Parathyroid adenoma (tissue), 2 donors: Measurements from ENCODE around the gene GCK.

Experiments used
- H2AFZ ChIP-seq: fragments of 300-600 bp; sonication (generic); one replicate; pipeline ENCODE4 v1.7.0; 2017; ENCODE audit warnings: antibody characterized with exemption, mild to moderate bottlenecking
- H3K27ac ChIP-seq: fragments of 300-600 bp; sonication (generic); one replicate; pipeline ENCODE4 v1.7.0; 2017
- H3K27me3 ChIP-seq: fragments of 300-600 bp; sonication (generic); one replicate; pipeline ENCODE4 v1.7.0; 2017; ENCODE audit warnings: low read length; ENCODE audit not compliant: control insufficient read depth, insufficient read depth
- H3K36me3 ChIP-seq: fragments of 300-600 bp; sonication (generic); one replicate; pipeline ENCODE4 v1.7.0; 2017; ENCODE audit warnings: low read length; ENCODE audit not compliant: control insufficient read depth, insufficient read depth
- H3K4me1 ChIP-seq: fragments of 300-600 bp; sonication (generic); one replicate; pipeline ENCODE4 v1.7.0; 2017; ENCODE audit warnings: control low read depth
- H3K4me2 ChIP-seq: fragments of 300-600 bp; sonication (generic); one replicate; pipeline ENCODE4 v1.7.0; 2017; ENCODE audit warnings: low read length
- H3K4me3 ChIP-seq: fragments of 300-600 bp; sonication (generic); one replicate; pipeline ENCODE4 v1.7.0; 2017; ENCODE audit warnings: low read depth, low read length
- H3K79me2 ChIP-seq: fragments of 300-600 bp; sonication (generic); one replicate; pipeline ENCODE4 v1.7.0; 2017; ENCODE audit warnings: control low read depth
- H3K9ac ChIP-seq: fragments of 300-600 bp; sonication (generic); one replicate; pipeline ENCODE4 v1.7.0; 2017; ENCODE audit warnings: mild to moderate bottlenecking
- H3K9me3 ChIP-seq: fragments of 300-600 bp; sonication (generic); one replicate; pipeline ENCODE4 v1.7.0; 2017; ENCODE audit warnings: low read length; ENCODE audit not compliant: control insufficient read depth
- TF ChIP-seq, protein P1 (sequence below): fragments of 300-600 bp; sonication (generic); IDR thresholded peaks from one replicate; pipeline ENCODE4 v1.7.0; 2017; ENCODE audit warnings: antibody characterized with exemption, mild to moderate bottlenecking
- donor health status: primary hyperparathyroidism.

Gene GCK

GRCh38 chr7:44185729-44186128 lies 3.5 kb downstream of the GCK start:
- no peak overlapping the region for H3K4me3 ChIP-seq

DNA sequence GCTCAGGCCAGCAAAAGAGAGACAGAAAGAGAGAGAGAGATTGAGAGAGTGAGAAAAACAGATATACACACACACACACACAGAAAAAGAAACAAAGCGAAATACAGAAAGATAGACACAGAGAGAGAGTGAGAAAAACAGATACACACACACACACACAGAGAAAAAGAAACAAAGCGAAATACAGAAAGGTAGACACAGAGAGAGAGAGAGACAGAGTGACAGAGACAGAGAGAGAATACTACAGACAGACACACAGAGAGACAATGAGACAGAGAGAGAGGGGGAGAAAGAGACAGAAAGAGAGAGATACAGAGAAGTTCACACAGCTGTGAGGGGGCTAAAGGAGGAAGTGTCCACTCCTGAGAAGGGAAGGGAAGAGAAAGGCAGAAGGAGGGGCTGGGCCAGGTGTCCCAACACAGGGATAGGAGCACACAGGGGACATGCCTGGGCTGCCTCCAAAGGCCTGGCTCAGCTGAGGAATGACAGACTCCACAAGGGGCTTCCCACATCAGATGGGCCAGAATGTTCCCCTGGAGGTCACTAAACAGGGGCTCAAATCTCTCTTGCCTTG lies 4.3 kb downstream of the GCK start:
- Histone ChIP-seq H3K36me3 (no peaks in the 10 kb centered on the region), H3K9ac (no peak overlapping the region), H3K79me2 (no peaks in the 10 kb centered on the region), H3K4me1 (peaks cover 24% of the 10 kb centered on the region), H3K9me3 (no peaks in the 10 kb centered on the region), H3K27me3 (no peaks in the 10 kb centered on the region), H2AFZ (no peak overlapping the region), H3K4me2 (no peak overlapping the region), H3K27ac (no peak overlapping the region), H3K4me3 (no peak overlapping the region)
- TF ChIP-seq, protein P1, sequence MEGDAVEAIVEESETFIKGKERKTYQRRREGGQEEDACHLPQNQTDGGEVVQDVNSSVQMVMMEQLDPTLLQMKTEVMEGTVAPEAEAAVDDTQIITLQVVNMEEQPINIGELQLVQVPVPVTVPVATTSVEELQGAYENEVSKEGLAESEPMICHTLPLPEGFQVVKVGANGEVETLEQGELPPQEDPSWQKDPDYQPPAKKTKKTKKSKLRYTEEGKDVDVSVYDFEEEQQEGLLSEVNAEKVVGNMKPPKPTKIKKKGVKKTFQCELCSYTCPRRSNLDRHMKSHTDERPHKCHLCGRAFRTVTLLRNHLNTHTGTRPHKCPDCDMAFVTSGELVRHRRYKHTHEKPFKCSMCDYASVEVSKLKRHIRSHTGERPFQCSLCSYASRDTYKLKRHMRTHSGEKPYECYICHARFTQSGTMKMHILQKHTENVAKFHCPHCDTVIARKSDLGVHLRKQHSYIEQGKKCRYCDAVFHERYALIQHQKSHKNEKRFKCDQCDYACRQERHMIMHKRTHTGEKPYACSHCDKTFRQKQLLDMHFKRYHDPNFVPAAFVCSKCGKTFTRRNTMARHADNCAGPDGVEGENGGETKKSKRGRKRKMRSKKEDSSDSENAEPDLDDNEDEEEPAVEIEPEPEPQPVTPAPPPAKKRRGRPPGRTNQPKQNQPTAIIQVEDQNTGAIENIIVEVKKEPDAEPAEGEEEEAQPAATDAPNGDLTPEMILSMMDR = no peak

More at GRCh38 chr7:44185729-44186128, 3.5 kb downstream of the GCK start:
- H3K36me3 ChIP-seq = no peaks in the 10 kb centered on the region
- TF ChIP-seq, protein P1 = no peak
- H3K4me2 ChIP-seq = no peak overlapping the region
- no peaks in the 10 kb centered on the region for H3K9me3 ChIP-seq
- no peak overlapping the region for H2AFZ ChIP-seq
- no peak overlapping the region for H3K9ac ChIP-seq
- H3K27ac ChIP-seq = no peak overlapping the region
- H3K4me1 ChIP-seq = peaks cover 30% of the 10 kb centered on the region
- no peaks in the 10 kb centered on the region for H3K27me3 ChIP-seq
- no peaks in the 10 kb centered on the region for H3K79me2 ChIP-seq

DNA sequence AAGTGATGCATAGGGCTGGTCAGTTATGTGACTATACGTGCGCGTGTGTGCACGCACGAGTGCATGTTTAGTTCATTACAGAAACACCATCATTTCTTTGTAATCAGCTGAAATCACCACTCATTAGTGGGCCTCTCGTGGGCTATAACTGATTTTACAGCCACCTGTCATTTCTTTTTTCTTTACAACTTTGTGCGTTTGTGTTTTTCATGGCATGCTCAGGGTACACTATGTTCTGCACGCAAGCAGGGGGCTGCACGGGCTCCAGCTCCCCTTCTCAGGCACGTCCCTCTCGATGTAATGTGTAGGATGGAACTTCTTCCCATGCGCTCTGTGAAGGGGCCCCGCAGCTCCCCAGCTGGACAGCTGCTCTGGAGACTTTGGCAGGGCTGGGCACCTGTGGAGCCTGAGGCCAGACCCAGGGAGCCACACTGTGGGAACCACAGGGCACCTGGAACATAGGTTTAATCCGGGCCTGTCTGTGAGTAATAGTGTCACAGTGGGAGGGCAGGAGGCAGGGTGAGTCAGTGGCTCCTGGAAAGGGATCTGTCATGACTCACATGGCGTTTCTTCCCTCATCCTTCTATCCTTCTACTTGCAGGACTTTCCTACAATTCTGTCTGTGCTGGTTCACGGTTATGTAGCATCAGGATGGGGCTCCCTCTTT lies 4.9 kb downstream of the GCK start:
- no peak overlapping the region for H3K9ac ChIP-seq
- H3K4me2 ChIP-seq = no peak overlapping the region
- H3K4me1 ChIP-seq = peaks cover 17% of the 10 kb centered on the region
- no peaks in the 10 kb centered on the region for H3K79me2 ChIP-seq
- H3K27me3 ChIP-seq = no peaks in the 10 kb centered on the region
- H3K36me3 ChIP-seq = no peaks in the 10 kb centered on the region
- no peak overlapping the region for H3K27ac ChIP-seq
- no peak overlapping the region for H3K4me3 ChIP-seq
- no peaks in the 10 kb centered on the region for H3K9me3 ChIP-seq
- no peak overlapping the region for H2AFZ ChIP-seq
- TF ChIP-seq, protein P1 = no peak

DNA sequence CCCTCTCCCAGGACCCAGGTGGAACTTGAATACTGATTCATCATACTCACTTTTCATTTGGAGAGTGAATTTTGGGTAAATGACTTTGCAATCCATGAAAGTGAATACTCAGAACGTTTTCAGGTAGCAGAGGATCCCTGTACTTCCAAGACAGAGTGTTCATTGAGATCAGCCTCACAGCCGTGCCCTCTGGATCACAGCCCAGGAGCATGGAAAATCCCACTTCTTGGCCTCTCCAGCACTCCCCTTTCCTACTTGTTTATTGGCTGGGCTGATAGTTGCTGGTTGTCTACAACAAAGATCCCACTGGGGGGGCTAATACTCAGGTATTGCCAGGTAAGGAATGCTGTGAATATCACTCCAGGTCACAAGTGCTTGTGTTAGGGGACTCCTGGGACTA lies 5.9 kb downstream of the GCK start:
- Histone ChIP-seq H3K4me2 (no peak overlapping the region), H3K36me3 (no peaks in the 10 kb centered on the region), H3K9me3 (no peaks in the 10 kb centered on the region), H3K9ac (no peak overlapping the region), H3K4me3 (no peak overlapping the region), H3K79me2 (no peaks in the 10 kb centered on the region), H2AFZ (no peak overlapping the region), H3K27me3 (no peaks in the 10 kb centered on the region), H3K4me1 (peaks cover 9% of the 10 kb centered on the region), H3K27ac (no peak overlapping the region)
- TF ChIP-seq, protein P1 = no peak

- no peak overlapping the region for H3K4me2 ChIP-seq
- no peaks in the 10 kb centered on the region for H3K36me3 ChIP-seq
- peaks cover 3% of the 10 kb centered on the region for H3K4me1 ChIP-seq
- H3K9me3 ChIP-seq = no peaks in the 10 kb centered on the region
- no peak overlapping the region for H3K9ac ChIP-seq
- no peak overlapping the region for H3K4me3 ChIP-seq
- no peaks in the 10 kb centered on the region for H3K27me3 ChIP-seq
- no peak overlapping the region for H2AFZ ChIP-seq
- TF ChIP-seq, protein P1 = no peak
- no peaks in the 10 kb centered on the region for H3K79me2 ChIP-seq
- H3K27ac ChIP-seq = no peak overlapping the region
These were observed 6.4 kb downstream of the GCK start for GRCh38 chr7:44182827-44183226.
